ENCODE results near the gene HMG20A. TPM values are rescaled to one million over a fixed set of nuclear protein-coding genes. Genes with fewer than 3 reads are reported as not detected.

Gene HMG20A
- polyA plus RNA-seq, 3 donors = 11.6 to 26.4 (median 17.7) TPM

DNA sequence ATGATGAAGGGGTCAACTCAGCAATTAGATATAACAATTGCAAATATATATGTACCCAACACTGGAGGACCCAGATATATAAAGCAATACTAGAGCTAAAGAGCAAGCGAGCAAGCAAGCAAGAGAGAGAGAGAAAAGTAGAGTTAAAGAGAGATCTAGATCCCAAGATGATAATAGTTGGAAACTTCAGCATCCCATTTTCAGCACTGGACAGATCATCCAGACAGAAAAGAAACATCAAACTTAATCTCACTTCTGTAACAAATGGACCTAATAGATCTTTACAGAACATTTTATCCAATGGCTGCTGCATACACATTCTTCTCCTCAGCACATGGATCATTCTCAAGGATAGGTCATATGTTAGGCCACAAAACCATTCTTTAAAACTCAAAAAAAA lies 24.0 kb upstream of the HMG20A start:
- H3K9ac ChIP-seq (ENCODE audit: insufficient read depth, low read length, poor library complexity, severe bottlenecking) = no peak overlapping the region
- H3K4me2 ChIP-seq (replicated peaks; ENCODE audit: extremely low read depth, low read length, poor library complexity, severe bottlenecking) = no peak overlapping the region
- no peaks in the 10 kb centered on the region for H4K20me1 ChIP-seq (ENCODE audit: insufficient read depth, low read length)
- Mint-ChIP-seq H3K36me3 (peaks cover 4 to 6% of the 10 kb centered on the region in 2 donors), H3K27ac (no peak overlapping the region), H3K9me3 (peaks cover 29 to 48% (median 36%) of the 10 kb centered on the region in 7 donors), H3K4me1 (peaks cover under 1% of the 10 kb centered on the region), H3K27me3 (ENCODE audit: low read depth in 3 of 3) (peaks cover 0 to 3% (median 0%) of the 10 kb centered on the region in 3 donors), H3K4me3 (no peak overlapping the region)
- WGBS (ENCODE audit: insufficient coverage) = no CpG with 5 or more reads among the region's 1 CpG
- H3K9me3 ChIP-seq (replicated peaks in 1 of 2; ENCODE audit: control insufficient read depth in 1 of 2, insufficient read depth in 1 of 2, low read length in 2 of 2) = peaks cover 4 to 21% of the 10 kb centered on the region in 2 donors
- no peaks in the 10 kb centered on the region for H3K36me3 ChIP-seq (replicated peaks in 1 of 2; ENCODE audit: control insufficient read depth in 1 of 2, insufficient read depth in 2 of 2, low read length in 2 of 2)
- intact Hi-C loops (cut with micrococcal nuclease) = no loop called here
- no peak overlapping the region for H3K4me3 ChIP-seq (replicated peaks in 1 of 3; ENCODE audit: low read depth in 2 of 3, low read length in 3 of 3)
- no peak for DNase-seq
- no peak overlapping the region for H3K27ac ChIP-seq (ENCODE audit: low read depth in 1 of 2, low read length in 2 of 2)
- H3K79me2 ChIP-seq (ENCODE audit: insufficient read depth, low read length) = peaks cover 25% of the 10 kb centered on the region
- H3K4me1 ChIP-seq (ENCODE audit: control insufficient read depth in 1 of 2, insufficient read depth in 2 of 2, low read length in 2 of 2) = no peaks in the 10 kb centered on the region
- TF ChIP-seq CTCF (IDR thresholded peaks at IDR 0.05) = no peak
- H3K27me3 ChIP-seq (ENCODE audit: control insufficient read depth in 2 of 2, insufficient read depth in 2 of 2, low read length in 2 of 2) = no peaks in the 10 kb centered on the region
- no peak overlapping the region for H2AFZ ChIP-seq (ENCODE audit: insufficient read depth, low read depth, low read length, poor library complexity, severe bottlenecking)

GRCh38 chr15:77398927-77399326 lies 21.8 kb upstream of the HMG20A start:
- intact Hi-C loops (cut with micrococcal nuclease) = no loop called here
- Histone ChIP-seq H4K20me1 (ENCODE audit: insufficient read depth, low read length) (no peaks in the 10 kb centered on the region), H3K4me3 (replicated peaks in 1 of 3; ENCODE audit: low read depth in 2 of 3, low read length in 3 of 3) (no peak overlapping the region), H3K27ac (ENCODE audit: low read depth in 1 of 2, low read length in 2 of 2) (no peak overlapping the region), H3K4me1 (ENCODE audit: control insufficient read depth in 1 of 2, insufficient read depth in 2 of 2, low read length in 2 of 2) (no peaks in the 10 kb centered on the region), H3K36me3 (replicated peaks in 1 of 2; ENCODE audit: control insufficient read depth in 1 of 2, insufficient read depth in 2 of 2, low read length in 2 of 2) (no peaks in the 10 kb centered on the region), H3K79me2 (ENCODE audit: insufficient read depth, low read length) (peaks cover 23% of the 10 kb centered on the region), H3K4me2 (replicated peaks; ENCODE audit: extremely low read depth, low read length, poor library complexity, severe bottlenecking) (no peak overlapping the region), H3K9ac (ENCODE audit: insufficient read depth, low read length, poor library complexity, severe bottlenecking) (no peak overlapping the region), H2AFZ (ENCODE audit: insufficient read depth, low read depth, low read length, poor library complexity, severe bottlenecking) (no peak overlapping the region), H3K9me3 (replicated peaks in 1 of 2; ENCODE audit: control insufficient read depth in 1 of 2, insufficient read depth in 1 of 2, low read length in 2 of 2) (peaks cover 4 to 21% of the 10 kb centered on the region in 2 donors), H3K27me3 (ENCODE audit: control insufficient read depth in 2 of 2, insufficient read depth in 2 of 2, low read length in 2 of 2) (no peaks in the 10 kb centered on the region)
- Mint-ChIP-seq H3K4me1 (no peaks in the 10 kb centered on the region), H3K9me3 (peaks cover 26 to 48% (median 36%) of the 10 kb centered on the region in 7 donors), H3K36me3 (peaks cover 1 to 8% of the 10 kb centered on the region in 2 donors), H3K27me3 (ENCODE audit: low read depth in 3 of 3) (peaks cover 0 to 3% (median 0%) of the 10 kb centered on the region in 3 donors), H3K4me3 (no peak overlapping the region), H3K27ac (no peak overlapping the region)
- no peak for DNase-seq
- WGBS (ENCODE audit: insufficient coverage) = no CpG with 5 or more reads among the region's 1 CpG
- no peak for TF ChIP-seq CTCF (IDR thresholded peaks at IDR 0.05)

Measured in CD14-positive monocyte (primary cell).